ENCODE measurements around the gene CASK. TPM values are rescaled to one million over a fixed set of nuclear protein-coding genes. Genes with fewer than 3 reads are reported as not detected.

CASK gene
- total RNA-seq, 2 donors from 2014 or later = 19.7 to 20.4 TPM

- no peak for DNase-seq (ENCODE audit: low spot score)
Measured at GRCh38 chrX:41870719-41871151, 52.6 kb downstream of the CASK start.

GRCh38 chrX:41868392-41868977, 54.9 kb downstream of the CASK start:
- 65% methylated on average over 3 of the region's 3 CpGs for WGBS
- intact Hi-C loops (cut with DNase I) = no loop called here
- no peak for DNase-seq (ENCODE audit: low spot score)

More at GRCh38 chrX:41870719-41871151, 52.6 kb downstream of the CASK start:
- Histone ChIP-seq H3K4me1 (replicated peaks) (no peaks in the 10 kb centered on the region), H3K27ac (no peak overlapping the region), H3K27me3 (replicated peaks; ENCODE audit: insufficient read depth) (no peaks in the 10 kb centered on the region), H3K36me3 (no peaks in the 10 kb centered on the region), H3K4me3 (no peak overlapping the region), H3K9me3 (no peaks in the 10 kb centered on the region)
- TF ChIP-seq POLR2A (IDR thresholded peaks at IDR 0.05) (no peak), CTCF (IDR thresholded peaks at IDR 0.05) (no peak), POLR2AphosphoS5 (IDR thresholded peaks at IDR 0.05) (no peak)
- WGBS = 80% methylated on average over 2 of the region's 2 CpGs
- intact Hi-C loops (cut with DNase I) = no loop called here

GRCh38 chrX:41863343-41864203, 59.8 kb downstream of the CASK start:
- intact Hi-C loops (cut with DNase I) = no loop called here

More at GRCh38 chrX:41868392-41868977, 54.9 kb downstream of the CASK start:
- no peaks in the 10 kb centered on the region for H3K36me3 ChIP-seq
- H3K27me3 ChIP-seq (replicated peaks; ENCODE audit: insufficient read depth) = no peaks in the 10 kb centered on the region
- H3K4me1 ChIP-seq (replicated peaks) = no peaks in the 10 kb centered on the region
- H3K4me3 ChIP-seq = no peak overlapping the region
- no peak for TF ChIP-seq POLR2A (IDR thresholded peaks at IDR 0.05)
- no peak for TF ChIP-seq CTCF (IDR thresholded peaks at IDR 0.05)
- no peak for TF ChIP-seq POLR2AphosphoS5 (IDR thresholded peaks at IDR 0.05)
- no peaks in the 10 kb centered on the region for H3K9me3 ChIP-seq
- no peak overlapping the region for H3K27ac ChIP-seq

GRCh38 chrX:41862562-41863184, 60.7 kb downstream of the CASK start:
- Histone ChIP-seq H3K27ac (no peak overlapping the region), H3K4me3 (no peak overlapping the region), H3K4me1 (replicated peaks) (no peaks in the 10 kb centered on the region), H3K9me3 (no peaks in the 10 kb centered on the region), H3K36me3 (no peaks in the 10 kb centered on the region), H3K27me3 (replicated peaks; ENCODE audit: insufficient read depth) (no peaks in the 10 kb centered on the region)
- no peak for DNase-seq (ENCODE audit: low spot score)
- 84% methylated on average over 4 of the region's 4 CpGs for whole genome bisulfite sequencing
- no peak for TF ChIP-seq POLR2AphosphoS5 (IDR thresholded peaks at IDR 0.05)
- no peak for TF ChIP-seq CTCF (IDR thresholded peaks at IDR 0.05)
- TF ChIP-seq POLR2A (IDR thresholded peaks at IDR 0.05) = no peak
- intact Hi-C loops (cut with DNase I) = no loop called here

More at GRCh38 chrX:41863343-41864203, 59.8 kb downstream of the CASK start:
- H3K36me3 ChIP-seq = no peaks in the 10 kb centered on the region
- no peak overlapping the region for H3K4me3 ChIP-seq
- H3K9me3 ChIP-seq = no peaks in the 10 kb centered on the region
- no peak overlapping the region for H3K27ac ChIP-seq
- no peaks in the 10 kb centered on the region for H3K4me1 ChIP-seq (replicated peaks)
- 98% methylated on average over 2 of the region's 2 CpGs for WGBS
- TF ChIP-seq POLR2A (IDR thresholded peaks at IDR 0.05) (no peak), POLR2AphosphoS5 (IDR thresholded peaks at IDR 0.05) (no peak), CTCF (IDR thresholded peaks at IDR 0.05) (no peak)
- H3K27me3 ChIP-seq (replicated peaks; ENCODE audit: insufficient read depth) = no peaks in the 10 kb centered on the region
- no peak for DNase-seq (ENCODE audit: low spot score)

All from prostate gland (tissue), 2 donors.